ENCODE results near the gene C9orf78.
A peak's percentile ranks its signal among the peaks of the same experiment; 100 is the strongest.
"Not testable (repeated sequence)": the region's sequence is repeated elsewhere in the genome, so short reads cannot be mapped to it uniquely, and the experiment has no call there.

Gene C9orf78

DNA sequence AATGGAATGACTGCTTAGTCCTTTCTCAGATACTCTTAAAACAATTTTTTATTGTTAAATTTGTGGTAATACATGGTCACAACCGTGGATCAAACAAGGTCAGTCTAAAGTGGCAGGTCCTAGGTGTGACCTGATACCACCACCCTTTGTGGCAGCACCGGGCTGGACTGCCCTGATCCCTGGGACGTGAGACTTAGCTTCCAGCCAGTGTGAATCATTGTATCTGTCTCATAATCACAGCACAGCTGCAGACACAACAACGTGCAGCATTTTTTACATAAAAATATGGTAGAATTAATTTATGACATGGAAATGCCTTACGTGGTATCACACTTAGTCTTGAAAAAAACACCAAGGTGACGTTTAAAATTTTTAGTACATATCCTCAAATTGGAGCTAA is 24.3 kb downstream of the C9orf78 start:
- DNase-seq (ENCODE audit: low spot score) = no peak

DNA sequence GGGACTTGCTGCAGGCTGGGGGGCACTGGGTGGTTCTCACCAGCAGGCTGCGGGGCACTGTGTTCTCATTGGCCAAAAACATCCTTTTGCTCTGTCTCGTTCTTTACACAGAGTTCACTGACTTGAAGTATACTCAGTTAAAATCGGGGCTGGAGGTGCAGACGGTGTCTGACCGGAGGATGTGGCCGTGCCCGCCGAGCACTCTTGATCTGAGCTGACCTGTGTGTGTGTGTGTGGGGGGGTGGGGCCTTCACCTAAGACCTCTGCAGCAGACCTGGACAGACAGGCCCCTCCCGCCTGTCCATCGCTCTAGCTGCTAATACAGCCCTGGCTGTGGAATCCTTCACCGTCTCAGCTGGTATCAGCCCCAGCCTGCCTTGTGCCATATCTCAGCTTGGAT is 25.0 kb downstream of the C9orf78 start:
- no peak for DNase-seq (ENCODE audit: low spot score)

GRCh38 chr9:129809346-129809745 is 25.7 kb downstream of the C9orf78 start:
- no peak for DNase-seq (ENCODE audit: low spot score)

GRCh38 chr9:129806061-129806460 is 29.0 kb downstream of the C9orf78 start:
- DNase-seq (ENCODE audit: low spot score) = no peak

GRCh38 chr9:129803676-129804060 is 31.4 kb downstream of the C9orf78 start:
- no peak for DNase-seq (ENCODE audit: low spot score)

- DNase-seq (ENCODE audit: low spot score) = peak; percentile 95
Measured at GRCh38 chr9:129802833-129803675, 32.0 kb downstream of the C9orf78 start, which contains the start of gene TOR1B. Gene TOR1B, plus strand, starts transcription at chr9:129803184. Its CDS starts 29 bp downstream, at chr9:129803213.

DNA sequence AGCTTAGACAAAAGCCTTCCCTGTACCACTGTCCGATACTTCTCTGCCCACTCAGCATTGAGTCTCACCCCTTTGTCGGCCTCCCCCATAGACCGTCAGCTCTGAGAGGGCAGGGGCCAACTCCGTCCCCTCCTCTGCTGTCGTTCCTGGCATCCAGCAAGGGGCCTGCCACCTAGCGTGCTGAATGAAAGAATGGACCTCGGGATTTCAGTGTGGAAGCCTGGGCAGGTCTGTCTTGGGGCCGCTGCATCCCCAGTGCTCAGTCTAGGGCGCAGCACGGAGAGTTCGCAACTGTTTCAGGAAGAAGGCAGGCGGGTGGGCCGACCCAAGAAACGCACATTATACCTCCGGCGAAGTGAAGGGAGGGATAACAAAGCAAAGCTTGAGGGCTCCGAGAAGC is 33.6 kb downstream of the C9orf78 start:
- no peak for DNase-seq (ENCODE audit: low spot score)

- no peak for DNase-seq (ENCODE audit: low spot score)
Measured at GRCh38 chr9:129798973-129799372, 36.1 kb downstream of the C9orf78 start.

DNA sequence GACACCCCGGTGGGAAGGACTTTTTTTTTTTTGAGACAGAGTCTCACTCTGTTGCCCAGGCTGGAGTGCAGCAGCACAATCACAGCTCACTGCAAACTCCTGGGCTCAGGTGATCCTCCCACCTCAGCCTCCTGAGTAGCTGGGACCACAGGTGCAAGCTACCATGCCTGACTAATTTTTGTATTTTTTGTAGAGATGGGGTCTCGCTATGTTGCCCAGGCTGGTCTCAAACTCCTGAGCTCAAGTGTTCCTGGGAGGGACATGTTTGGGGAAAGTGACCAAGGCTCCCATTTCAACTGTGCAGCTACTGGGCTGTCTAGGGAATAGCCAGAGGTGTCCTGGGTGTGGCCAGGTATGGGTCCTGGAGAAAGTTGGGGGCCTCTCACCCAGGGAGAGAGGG is 39.0 kb downstream of the C9orf78 start:
- not testable (repeated sequence) for DNase-seq (ENCODE audit: low spot score)

DNA sequence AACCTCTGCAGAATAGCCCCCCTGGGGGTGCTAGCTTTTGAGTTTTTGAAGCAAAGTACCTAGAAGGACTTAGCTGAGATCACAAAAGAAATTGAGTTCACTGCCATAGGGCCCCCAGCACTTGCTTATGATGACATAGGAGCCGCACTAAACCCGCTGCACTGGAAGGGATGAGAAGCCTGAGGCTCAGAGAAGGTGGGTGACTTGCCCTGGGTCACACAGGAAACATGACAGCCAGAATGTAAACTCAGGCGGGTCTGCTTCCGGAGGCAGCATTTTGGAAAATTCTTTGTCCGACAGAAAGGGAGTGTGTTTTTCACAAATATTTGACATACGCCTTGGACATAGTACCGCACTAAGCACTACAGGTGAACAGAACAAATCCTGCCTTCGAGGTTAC is 40.5 kb downstream of the C9orf78 start:
- DNase-seq (ENCODE audit: low spot score) = no peak

GRCh38 chr9:129786481-129786880 is 48.6 kb downstream of the C9orf78 start:
- DNase-seq (ENCODE audit: low spot score) = no peak

- DNase-seq (ENCODE audit: low spot score) = no peak
Measured at GRCh38 chr9:129785866-129786265, 49.2 kb downstream of the C9orf78 start.

- DNase-seq (ENCODE audit: low spot score) = not testable (repeated sequence)
Measured at GRCh38 chr9:129784970-129785369, 50.1 kb downstream of the C9orf78 start.

GRCh38 chr9:129783516-129784361 is 51.3 kb downstream of the C9orf78 start:
- peak; percentile 90 for DNase-seq (ENCODE audit: low spot score)

DNA sequence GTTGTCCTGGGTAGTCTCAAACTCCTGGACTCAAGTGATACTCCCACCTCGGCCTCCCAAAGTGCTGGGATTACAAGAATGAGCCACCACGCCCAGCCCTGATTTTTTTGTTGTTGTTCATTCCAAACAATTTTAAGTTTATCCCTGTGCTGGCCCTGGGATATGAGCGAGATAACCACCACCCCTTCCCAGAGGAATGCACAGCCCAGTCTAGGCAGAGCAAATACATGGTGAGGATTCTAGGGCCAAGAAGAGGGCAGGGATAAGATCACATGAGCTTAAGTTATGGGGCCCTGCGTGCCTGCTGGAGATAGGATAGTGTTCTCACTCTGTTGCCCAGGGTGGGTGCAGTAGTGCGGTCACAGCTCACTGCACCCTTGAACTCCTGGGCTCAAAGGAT is 53.1 kb downstream of the C9orf78 start:
- peak; percentile 29 for DNase-seq (ENCODE audit: low spot score)

DNA sequence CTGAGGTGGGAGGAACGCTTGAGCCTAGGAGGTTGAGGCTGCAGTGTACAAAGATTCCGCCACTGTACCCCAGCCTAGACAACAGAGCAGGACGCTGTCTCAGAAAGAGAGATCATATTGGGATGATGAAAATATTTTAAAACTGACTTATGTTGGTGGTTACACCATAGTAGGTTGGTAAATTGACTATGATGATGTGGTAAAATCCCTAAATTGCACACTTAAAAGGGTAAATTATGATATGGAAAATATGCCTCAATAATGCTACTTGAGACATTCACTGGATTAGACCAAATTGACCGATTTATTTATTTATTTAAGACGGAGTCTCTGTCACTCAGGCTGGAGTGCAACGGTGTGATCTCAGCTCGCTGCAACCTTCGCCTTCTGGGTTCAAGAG is 53.9 kb downstream of the C9orf78 start:
- DNase-seq (ENCODE audit: low spot score) = no peak

GRCh38 chr9:129779560-129780190 is 55.4 kb downstream of the C9orf78 start:
- DNase-seq (ENCODE audit: low spot score) = no peak

GRCh38 chr9:129778469-129778868 is 56.6 kb downstream of the C9orf78 start:
- no peak for DNase-seq (ENCODE audit: low spot score)

DNA sequence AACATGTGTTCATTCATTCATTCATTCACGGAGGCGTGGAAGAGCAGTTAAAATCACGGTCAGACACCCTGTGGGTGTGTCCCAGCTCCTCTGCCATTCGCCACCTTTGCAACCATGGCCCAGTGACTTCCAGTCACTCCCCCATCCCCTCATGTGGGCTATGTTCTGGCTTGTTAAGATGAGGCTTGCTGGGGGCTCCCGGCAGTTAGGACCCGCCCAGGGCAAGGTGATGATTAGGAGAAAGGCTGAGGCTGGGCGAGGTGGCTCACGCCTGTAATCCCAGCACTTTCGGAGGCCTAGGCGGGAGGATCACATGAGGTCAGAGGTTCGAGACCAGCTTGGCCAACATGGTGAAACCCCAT is 57.3 kb downstream of the C9orf78 start:
- no peak for DNase-seq (ENCODE audit: low spot score)
